ENCODE measurements around the gene C1orf210.

C1orf210 gene

GRCh38 chr1:43274804-43275180 is 10.6 kb downstream of the C1orf210 start:
- DNase-seq (ENCODE audit: low read depth) = no peak
- no peak overlapping the region for H3K4me3 ChIP-seq (ENCODE audit: control insufficient read depth, low read depth, low read length)
- TF ChIP-seq, protein P1, sequence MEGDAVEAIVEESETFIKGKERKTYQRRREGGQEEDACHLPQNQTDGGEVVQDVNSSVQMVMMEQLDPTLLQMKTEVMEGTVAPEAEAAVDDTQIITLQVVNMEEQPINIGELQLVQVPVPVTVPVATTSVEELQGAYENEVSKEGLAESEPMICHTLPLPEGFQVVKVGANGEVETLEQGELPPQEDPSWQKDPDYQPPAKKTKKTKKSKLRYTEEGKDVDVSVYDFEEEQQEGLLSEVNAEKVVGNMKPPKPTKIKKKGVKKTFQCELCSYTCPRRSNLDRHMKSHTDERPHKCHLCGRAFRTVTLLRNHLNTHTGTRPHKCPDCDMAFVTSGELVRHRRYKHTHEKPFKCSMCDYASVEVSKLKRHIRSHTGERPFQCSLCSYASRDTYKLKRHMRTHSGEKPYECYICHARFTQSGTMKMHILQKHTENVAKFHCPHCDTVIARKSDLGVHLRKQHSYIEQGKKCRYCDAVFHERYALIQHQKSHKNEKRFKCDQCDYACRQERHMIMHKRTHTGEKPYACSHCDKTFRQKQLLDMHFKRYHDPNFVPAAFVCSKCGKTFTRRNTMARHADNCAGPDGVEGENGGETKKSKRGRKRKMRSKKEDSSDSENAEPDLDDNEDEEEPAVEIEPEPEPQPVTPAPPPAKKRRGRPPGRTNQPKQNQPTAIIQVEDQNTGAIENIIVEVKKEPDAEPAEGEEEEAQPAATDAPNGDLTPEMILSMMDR (IDR thresholded peaks at IDR 0.05; ENCODE audit: control insufficient read depth, insufficient read depth, low read depth, low read length, missing control alignments) = no peak

DNA sequence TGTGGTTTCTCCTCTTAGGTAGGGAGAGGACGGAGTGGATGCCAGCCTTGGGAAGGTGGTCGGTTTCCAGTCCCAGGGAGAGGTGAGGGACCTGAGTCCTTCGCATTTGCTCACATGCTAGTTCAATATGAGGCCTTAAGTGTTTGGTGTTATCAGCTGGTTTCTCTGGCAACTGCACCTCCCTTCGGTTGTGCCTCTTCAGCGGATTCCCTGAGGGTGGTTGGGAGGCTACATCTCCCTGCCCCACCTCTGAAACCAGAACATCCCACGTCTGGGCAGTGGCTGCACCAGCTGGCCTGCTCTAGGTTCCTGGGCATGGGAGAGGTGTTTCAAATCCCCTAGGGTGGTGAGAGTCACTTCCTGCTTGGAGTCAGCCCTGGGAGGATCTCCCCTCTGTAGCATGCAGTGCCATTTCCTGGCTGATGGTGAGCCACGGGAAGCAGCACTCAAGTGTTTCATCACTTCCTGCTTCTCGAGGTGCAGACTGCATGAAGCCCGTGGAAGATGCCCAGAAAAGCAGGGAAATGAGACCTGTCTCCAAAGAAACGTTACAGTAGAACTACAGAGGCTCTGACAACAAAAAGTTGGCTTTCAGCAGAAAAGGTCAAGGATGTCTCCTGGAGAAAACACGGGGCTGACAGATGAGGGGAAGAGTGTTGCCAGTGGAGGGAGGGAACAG is 11.1 kb downstream of the C1orf210 start:
- H3K4me3 ChIP-seq (ENCODE audit: control insufficient read depth, low read depth, low read length) = no peak overlapping the region
- no peak for DNase-seq (ENCODE audit: low read depth)
- TF ChIP-seq, protein P1 (IDR thresholded peaks at IDR 0.05; ENCODE audit: control insufficient read depth, insufficient read depth, low read depth, low read length, missing control alignments) = no peak

DNA sequence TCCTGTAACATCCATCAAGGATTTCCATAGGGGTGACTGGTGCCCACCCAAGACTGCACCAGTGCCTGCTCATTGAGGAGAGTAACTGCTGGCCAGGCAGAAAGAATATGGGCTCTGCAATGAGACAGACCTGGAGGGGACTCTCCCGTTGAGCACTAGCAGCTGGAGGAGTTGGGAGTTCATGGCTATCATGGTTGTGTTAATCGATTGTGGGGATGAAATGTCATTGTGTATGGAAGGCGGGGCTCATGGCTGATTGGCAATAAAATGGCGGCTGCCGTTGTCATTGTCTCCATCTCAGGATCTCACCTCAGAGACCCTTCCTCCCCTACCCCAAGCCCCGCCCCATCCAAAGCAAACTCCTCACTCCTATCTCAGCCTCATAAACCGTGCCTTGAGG is 11.7 kb downstream of the C1orf210 start:
- no peak overlapping the region for H3K4me3 ChIP-seq (ENCODE audit: control insufficient read depth, low read depth, low read length)
- TF ChIP-seq, protein P1 (IDR thresholded peaks at IDR 0.05; ENCODE audit: control insufficient read depth, insufficient read depth, low read depth, low read length, missing control alignments) = no peak
- DNase-seq (ENCODE audit: low read depth) = no peak

DNA sequence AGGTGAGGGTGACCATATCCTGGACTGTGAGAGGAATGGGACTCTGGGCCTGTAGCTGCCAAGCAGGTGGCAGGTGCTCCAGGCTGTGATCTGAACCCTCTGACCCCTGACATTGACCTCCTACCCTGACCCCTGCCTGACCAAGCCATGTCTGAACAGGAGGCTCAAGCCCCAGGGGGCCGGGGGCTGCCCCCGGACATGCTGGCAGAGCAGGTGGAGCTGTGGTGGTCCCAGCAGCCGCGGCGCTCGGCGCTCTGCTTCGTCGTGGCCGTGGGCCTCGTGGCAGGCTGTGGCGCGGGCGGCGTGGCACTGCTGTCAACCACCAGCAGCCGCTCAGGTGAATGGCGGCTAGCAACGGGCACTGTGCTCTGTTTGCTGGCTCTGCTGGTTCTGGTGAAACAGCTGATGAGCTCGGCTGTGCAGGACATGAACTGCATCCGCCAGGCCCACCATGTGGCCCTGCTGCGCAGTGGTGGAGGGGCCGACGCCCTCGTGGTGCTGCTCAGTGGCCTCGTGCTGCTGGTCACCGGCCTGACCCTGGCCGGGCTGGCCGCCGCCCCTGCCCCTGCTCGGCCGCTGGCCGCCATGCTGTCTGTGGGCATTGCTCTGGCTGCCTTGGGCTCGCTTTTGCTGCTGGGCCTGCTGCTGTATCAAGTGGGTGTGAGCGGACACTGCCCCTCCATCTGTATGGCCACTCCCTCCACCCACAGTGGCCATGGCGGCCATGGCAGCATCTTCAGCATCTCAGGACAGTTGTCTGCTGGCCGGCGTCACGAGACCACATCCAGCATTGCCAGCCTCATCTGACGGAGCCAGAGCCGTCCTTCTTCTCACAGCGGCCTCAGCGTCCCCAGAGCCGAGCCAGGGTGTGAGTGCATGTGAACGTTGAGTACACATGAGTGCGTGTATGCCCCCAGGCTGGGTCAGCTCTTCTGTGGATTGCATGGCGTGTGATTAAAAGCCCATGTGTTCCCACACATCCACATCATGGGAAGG is 12.5 kb downstream of the C1orf210 start:
- DNase-seq (ENCODE audit: low read depth) = no peak

DNA sequence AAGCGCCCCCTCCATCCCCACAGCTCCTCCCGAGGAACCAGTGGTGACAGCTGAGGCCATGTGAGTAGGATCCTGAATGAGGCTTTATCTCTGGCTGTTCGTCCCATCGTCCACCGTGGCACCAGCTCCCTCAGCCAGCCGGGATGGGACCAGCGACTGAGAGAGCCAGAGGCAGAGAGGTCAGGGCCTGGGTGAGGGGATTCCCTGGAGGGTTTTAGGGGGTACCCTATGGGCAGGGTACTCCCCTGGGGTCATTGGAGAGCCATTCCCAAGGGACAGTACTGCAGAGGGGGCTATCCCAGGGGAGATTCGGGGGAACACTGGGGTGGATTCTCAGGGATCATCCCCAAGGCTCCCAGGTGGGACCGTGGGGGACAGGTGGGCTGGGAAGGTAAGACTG is 13.2 kb downstream of the C1orf210 start:
- H3K4me3 ChIP-seq (ENCODE audit: control insufficient read depth, low read depth, low read length) = no peak overlapping the region
- no peak for DNase-seq (ENCODE audit: low read depth)
- TF ChIP-seq, protein P1 (IDR thresholded peaks at IDR 0.05; ENCODE audit: control insufficient read depth, insufficient read depth, low read depth, low read length, missing control alignments) = no peak

More for the DNA sequence above, 12.5 kb downstream of the C1orf210 start:
- no peak overlapping the region for H3K4me3 ChIP-seq (ENCODE audit: control insufficient read depth, low read depth, low read length)
- TF ChIP-seq, protein P1 (IDR thresholded peaks at IDR 0.05; ENCODE audit: control insufficient read depth, insufficient read depth, low read depth, low read length, missing control alignments) = no peak

GRCh38 chr1:43271186-43272118 is 13.9 kb downstream of the C1orf210 start:
- no peak for DNase-seq (ENCODE audit: low read depth)
- H3K4me3 ChIP-seq (ENCODE audit: control insufficient read depth, low read depth, low read length) = no peak overlapping the region
- TF ChIP-seq, protein P1 (IDR thresholded peaks at IDR 0.05; ENCODE audit: control insufficient read depth, insufficient read depth, low read depth, low read length, missing control alignments) = no peak

Measured in AG09309 (cell line).